22Rv1 (cell line): ENCODE results near the gene PFKL.

Experiments
- H3K27ac ChIP-seq: fragments of 450-650 bp; 2 replicates; pipeline ENCODE4 v1.5.1; 2017
- ZFX ChIP-seq: fragments of 450-650 bp; IDR thresholded peaks from 2 replicates; pipeline ENCODE4 v1.6.1; 2017; ENCODE audit warnings: antibody characterized with exemption, borderline replicate concordance
- TF ChIP-seq, protein P1 (sequence below): fragments of 450-650 bp; IDR thresholded peaks from 2 replicates; pipeline ENCODE4 v1.5.1; 2017; ENCODE audit warnings: mild to moderate bottlenecking

Gene PFKL

DNA sequence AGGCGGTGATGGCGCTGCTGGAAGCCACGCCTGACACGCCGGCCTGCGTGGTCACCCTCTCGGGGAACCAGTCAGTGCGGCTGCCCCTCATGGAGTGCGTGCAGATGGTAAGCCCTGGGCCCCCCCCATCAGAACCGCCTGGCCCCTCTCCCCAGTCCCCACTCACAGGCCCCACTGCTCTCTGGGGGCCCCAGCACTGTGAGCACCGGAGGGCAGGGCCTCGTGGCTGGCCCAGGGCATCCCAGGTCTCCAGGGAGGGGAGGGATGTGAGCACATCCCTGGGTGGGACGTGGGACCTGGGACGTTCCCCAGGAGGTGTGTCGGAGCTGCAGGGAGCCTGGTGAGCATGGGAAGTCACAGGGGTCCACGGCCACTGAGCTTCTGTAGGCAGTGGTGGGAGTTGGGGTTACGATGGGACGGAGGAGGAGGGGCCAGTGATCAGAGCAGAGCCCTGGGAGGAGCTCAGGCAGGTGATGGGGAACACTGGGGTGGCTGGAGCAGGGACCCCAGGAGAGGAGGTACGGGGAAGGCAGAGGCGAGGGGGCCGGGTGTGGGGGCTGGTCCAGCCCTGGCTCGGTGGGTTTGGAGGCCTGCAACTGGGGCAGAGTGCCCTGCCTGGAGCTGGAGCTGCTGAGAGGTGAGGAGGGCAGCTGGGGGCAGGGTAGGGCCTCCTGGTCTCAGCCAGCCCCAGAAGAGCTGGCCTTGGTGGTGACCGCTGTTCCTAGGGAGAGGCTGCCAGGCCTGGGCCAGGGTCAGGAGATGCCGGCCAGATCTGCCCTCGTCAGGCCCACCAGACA, 18.8 kb downstream of the PFKL start:
- TF ChIP-seq, protein P1, sequence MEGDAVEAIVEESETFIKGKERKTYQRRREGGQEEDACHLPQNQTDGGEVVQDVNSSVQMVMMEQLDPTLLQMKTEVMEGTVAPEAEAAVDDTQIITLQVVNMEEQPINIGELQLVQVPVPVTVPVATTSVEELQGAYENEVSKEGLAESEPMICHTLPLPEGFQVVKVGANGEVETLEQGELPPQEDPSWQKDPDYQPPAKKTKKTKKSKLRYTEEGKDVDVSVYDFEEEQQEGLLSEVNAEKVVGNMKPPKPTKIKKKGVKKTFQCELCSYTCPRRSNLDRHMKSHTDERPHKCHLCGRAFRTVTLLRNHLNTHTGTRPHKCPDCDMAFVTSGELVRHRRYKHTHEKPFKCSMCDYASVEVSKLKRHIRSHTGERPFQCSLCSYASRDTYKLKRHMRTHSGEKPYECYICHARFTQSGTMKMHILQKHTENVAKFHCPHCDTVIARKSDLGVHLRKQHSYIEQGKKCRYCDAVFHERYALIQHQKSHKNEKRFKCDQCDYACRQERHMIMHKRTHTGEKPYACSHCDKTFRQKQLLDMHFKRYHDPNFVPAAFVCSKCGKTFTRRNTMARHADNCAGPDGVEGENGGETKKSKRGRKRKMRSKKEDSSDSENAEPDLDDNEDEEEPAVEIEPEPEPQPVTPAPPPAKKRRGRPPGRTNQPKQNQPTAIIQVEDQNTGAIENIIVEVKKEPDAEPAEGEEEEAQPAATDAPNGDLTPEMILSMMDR: no peak
- TF ChIP-seq ZFX: no peak

GRCh38 chr21:44319407-44320065, 19.7 kb downstream of the PFKL start:
- no peak for TF ChIP-seq ZFX
- TF ChIP-seq, protein P1: no peak
- H3K27ac ChIP-seq: no peak overlapping the region

More for the DNA sequence above, 18.8 kb downstream of the PFKL start:
- H3K27ac ChIP-seq: no peak overlapping the region

- H3K27ac ChIP-seq: no peak overlapping the region
- TF ChIP-seq ZFX: no peak
- TF ChIP-seq, protein P1: no peak
These were observed 21.0 kb downstream of the PFKL start for GRCh38 chr21:44320847-44321246.

DNA sequence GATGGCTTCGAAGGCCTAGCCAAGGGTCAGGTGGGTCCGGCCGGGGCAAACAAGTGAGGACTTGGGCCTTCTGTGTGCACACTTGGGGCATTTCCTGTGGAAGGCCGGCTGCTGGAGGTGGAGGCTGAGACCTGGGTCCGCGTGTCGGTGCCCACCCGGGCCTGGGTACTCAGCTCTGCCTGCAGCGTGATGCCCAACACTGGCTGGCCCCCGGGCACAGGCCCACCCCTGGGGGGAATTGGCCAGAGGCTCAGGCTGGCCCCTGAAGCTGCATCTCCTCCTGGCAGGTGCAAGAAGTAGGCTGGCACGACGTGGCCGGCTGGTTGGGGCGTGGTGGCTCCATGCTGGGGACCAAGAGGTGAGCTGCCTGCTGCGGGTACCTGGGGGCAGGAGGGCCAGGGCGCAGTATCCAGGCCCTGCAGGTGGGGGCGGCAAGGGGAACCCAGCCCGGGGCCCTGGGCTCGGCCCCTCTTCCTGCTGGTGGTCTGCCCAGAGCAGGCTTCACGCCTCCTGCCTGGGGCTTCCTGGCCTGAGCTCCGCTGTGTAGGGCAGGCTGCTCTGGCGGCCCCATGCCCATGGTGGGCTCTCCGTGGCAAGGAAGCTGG, 22.1 kb downstream of the PFKL start:
- no peak overlapping the region for H3K27ac ChIP-seq

DNA sequence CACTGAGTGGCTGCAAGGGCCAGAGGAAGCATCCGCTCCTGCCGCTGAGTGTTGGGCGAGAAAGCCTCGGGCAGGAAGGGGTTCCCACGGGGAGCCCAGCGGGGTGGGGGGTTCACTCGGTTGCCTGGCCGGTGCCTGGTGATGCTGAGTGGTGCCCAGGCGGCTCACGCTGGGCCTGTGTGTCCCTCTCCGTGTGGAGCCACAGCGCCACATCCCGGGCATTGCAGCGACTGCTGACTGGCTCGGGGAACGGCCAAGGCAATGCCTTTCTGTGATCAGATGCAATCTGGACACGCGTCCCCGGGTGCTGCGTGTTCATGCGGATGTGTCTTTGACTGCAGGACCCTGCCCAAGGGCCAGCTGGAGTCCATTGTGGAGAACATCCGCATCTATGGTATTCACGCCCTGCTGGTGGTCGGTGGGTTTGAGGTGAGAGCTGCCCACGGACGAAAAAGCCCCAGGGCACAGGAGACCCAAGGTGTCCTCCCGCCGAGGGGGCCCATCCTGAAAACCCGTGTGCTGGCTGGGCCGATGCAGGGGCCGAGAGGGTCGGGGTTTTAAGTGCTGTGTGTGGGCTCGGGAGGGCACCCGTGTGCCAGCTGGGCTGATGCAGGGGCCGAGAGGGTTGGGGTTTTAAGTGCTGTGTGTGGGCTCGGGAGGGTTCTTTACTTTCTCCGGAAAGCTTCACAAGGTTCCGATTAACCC, 22.9 kb downstream of the PFKL start:
- H3K27ac ChIP-seq: no peak overlapping the region
- TF ChIP-seq, protein P1: no peak
- no peak for TF ChIP-seq ZFX

More for the DNA sequence above, 22.1 kb downstream of the PFKL start:
- TF ChIP-seq, protein P1: no peak
- TF ChIP-seq ZFX: no peak

DNA sequence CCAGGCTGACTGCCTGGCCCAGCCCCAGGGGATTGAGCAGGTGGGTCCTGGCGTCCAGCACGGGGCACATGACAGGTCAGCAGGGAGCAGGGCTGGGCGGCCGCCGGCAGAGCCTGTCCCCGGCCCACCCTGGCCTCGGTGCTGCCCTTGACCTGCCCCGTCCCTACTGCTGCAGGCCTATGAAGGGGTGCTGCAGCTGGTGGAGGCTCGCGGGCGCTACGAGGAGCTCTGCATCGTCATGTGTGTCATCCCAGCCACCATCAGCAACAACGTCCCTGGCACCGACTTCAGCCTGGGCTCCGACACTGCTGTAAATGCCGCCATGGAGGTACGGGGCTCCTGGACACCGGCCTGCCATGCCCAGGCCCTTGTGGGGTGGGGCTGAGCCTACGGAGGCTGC, 23.7 kb downstream of the PFKL start:
- TF ChIP-seq, protein P1: no peak
- no peak for TF ChIP-seq ZFX
- H3K27ac ChIP-seq: no peak overlapping the region
